HepG2 (cell line): ENCODE data around the gene NDOR1. TPM values are rescaled to one million over a fixed set of nuclear protein-coding genes. Genes with fewer than 3 reads are reported as not detected.

Source experiments
- HNF4G ChIP-seq, 2 experiments: sonication (generic) in 1 of 2; formaldehyde crosslinking in 1 of 2; IDR thresholded peaks; 2 replicates each; pipeline versions ENCODE4 v1.4.0 to v1.6.1; 2011 to 2020; ENCODE audit warnings: borderline replicate concordance in 2 of 2, low read depth in 2 of 2, mild to moderate bottlenecking in 2 of 2, low read length in 1 of 2, missing genetic modification reagents in 1 of 2, moderate library complexity in 1 of 2
- HOXA9 ChIP-seq: sonication (generic); formaldehyde crosslinking; IDR thresholded peaks from 2 replicates; pipeline ENCODE4 v1.8.1; 2022; ENCODE audit warnings: missing genetic modification reagents, mild to moderate bottlenecking, moderate library complexity, borderline replicate concordance
- RERE ChIP-seq: IDR thresholded peaks from 2 replicates; pipeline ENCODE4 v1.6.1; 2016; ENCODE audit warnings: low read depth, missing genetic modification reagents, missing compliant biosample characterization
- ZNF430 ChIP-seq: sonication (generic); formaldehyde crosslinking; IDR thresholded peaks from 2 replicates; pipeline ENCODE4 v1.9.0; 2021; ENCODE audit warnings: mild to moderate bottlenecking, missing genetic modification reagents
- ZNF646 ChIP-seq: sonication (generic); formaldehyde crosslinking; IDR thresholded peaks from 2 replicates; pipeline ENCODE4 v1.9.0; 2021; ENCODE audit warnings: mild to moderate bottlenecking, missing genetic modification reagents
- polyA plus RNA-seq, 8 experiments: library from polyadenylated mRNA; depleted of rRNA in 3 of 8; stranded (reverse) in 7 of 8; unstranded in 1 of 8; fragments of >200 nt; fragmentation: Illumina TruSeq in 4 of 8; extraction: Trizol in 4 of 8; gene quantifications; 2 replicates each; pipeline versions ENCODE4 v1.2.1 to v1.2.3, GENCODE V29; 2011 to 2016; ENCODE audit warnings: low read depth in 4 of 8, missing spikeins in 1 of 8, mixed read lengths in 1 of 8; ENCODE audit not compliant: insufficient read depth in 1 of 8
- total RNA-seq, 5 experiments: library from RNA; depleted of rRNA; stranded (reverse); fragments of >200 nt; fragmentation: Illumina TruSeq; extraction: Trizol; gene quantifications; 2 replicates each; pipeline ENCODE4 v1.2.3, GENCODE V29; 2016; ENCODE audit warnings: low read depth in 1 of 5
- TF ChIP-seq, protein P1 (sequence below), 2 experiments: IDR thresholded peaks; 2 replicates each; pipeline ENCODE4 v1.6.1; 2011 to 2012; ENCODE audit warnings: low read length in 2 of 2, borderline replicate concordance in 1 of 2, low read depth in 1 of 2, mild to moderate bottlenecking in 1 of 2, moderate library complexity in 1 of 2

Gene NDOR1
- total and polyA plus RNA-seq, 2 of the 13 experiments (the other 11 are each of a cell fraction or from before 2014, with no cell fraction given) = 3.6 to 8.7 TPM

- TF ChIP-seq ZNF646 (CRISPR knock-in tag) = no peak
- TF ChIP-seq ZNF430 (CRISPR knock-in tag) = peak; percentile 38; the same call in 1 of the 2 replicates
- TF ChIP-seq HOXA9 (CRISPR knock-in tag) = no peak
- no peak for TF ChIP-seq RERE (CRISPR knock-in tag)
- peak; percentile 44; the same call in 1 of the 2 replicates for TF ChIP-seq HNF4G (IDR thresholded peaks at IDR 0.05; ENCODE audit: borderline replicate concordance, low read depth, low read length)
- TF ChIP-seq HNF4G (CRISPR knock-in tag; IDR thresholded peaks at IDR 0.05; ENCODE audit: borderline replicate concordance, low read depth) = no peak
- TF ChIP-seq, protein P1, sequence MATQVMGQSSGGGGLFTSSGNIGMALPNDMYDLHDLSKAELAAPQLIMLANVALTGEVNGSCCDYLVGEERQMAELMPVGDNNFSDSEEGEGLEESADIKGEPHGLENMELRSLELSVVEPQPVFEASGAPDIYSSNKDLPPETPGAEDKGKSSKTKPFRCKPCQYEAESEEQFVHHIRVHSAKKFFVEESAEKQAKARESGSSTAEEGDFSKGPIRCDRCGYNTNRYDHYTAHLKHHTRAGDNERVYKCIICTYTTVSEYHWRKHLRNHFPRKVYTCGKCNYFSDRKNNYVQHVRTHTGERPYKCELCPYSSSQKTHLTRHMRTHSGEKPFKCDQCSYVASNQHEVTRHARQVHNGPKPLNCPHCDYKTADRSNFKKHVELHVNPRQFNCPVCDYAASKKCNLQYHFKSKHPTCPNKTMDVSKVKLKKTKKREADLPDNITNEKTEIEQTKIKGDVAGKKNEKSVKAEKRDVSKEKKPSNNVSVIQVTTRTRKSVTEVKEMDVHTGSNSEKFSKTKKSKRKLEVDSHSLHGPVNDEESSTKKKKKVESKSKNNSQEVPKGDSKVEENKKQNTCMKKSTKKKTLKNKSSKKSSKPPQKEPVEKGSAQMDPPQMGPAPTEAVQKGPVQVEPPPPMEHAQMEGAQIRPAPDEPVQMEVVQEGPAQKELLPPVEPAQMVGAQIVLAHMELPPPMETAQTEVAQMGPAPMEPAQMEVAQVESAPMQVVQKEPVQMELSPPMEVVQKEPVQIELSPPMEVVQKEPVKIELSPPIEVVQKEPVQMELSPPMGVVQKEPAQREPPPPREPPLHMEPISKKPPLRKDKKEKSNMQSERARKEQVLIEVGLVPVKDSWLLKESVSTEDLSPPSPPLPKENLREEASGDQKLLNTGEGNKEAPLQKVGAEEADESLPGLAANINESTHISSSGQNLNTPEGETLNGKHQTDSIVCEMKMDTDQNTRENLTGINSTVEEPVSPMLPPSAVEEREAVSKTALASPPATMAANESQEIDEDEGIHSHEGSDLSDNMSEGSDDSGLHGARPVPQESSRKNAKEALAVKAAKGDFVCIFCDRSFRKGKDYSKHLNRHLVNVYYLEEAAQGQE (IDR thresholded peaks at IDR 0.05; ENCODE audit: borderline replicate concordance in 1 of 2, low read depth in 1 of 2, low read length in 2 of 2) = no peak
Observed at GRCh38 chr9:137235424-137236237, 30.1 kb downstream of the NDOR1 start (continued).
